Cardiac atrium fibroblast (primary cell): ENCODE results near the gene TEX53. TPM values are rescaled to one million over a fixed set of nuclear protein-coding genes. Genes with fewer than 3 reads are reported as not detected.

Experiments
- total RNA-seq: library from RNA; depleted of rRNA; stranded (reverse); fragments of >200 nt; gene quantifications from 2 replicates; pipeline ENCODE4 v1.2.3, GENCODE V29; 2015

Gene TEX53
- total RNA-seq = not detected in 2 replicates

DNA sequence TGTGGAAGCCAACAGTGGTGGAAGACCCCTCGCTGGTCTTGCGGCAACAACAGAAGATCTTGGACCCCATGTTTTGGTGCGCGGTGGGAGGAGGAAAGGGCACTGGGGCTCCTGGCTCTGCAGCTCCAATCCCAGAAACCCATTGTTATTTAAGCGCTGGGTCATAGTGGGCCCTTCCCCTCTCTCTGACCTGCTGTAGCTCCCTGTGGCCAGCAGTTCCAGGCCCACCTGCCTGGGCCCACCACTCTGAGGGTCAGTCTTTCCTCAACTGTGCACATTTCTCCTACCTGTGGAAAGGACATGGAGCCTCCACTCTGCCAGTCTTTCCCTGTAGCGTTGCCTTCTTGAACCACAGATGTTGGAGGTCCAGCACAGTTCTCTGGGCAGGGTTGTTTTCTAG lies at the start of gene TEX53:
Gene TEX53, minus strand, starts transcription at position 101 of the 400 bp plus-strand sequence. Its CDS starts 31 bp downstream, at position 70.

GRCh38 chr9:114681594-114682332 lies 24.2 kb upstream of the TEX53 start, which contains the start of gene TEX48:
Gene TEX48 (minus strand): TSS chr9:114682192. CDS start chr9:114671723, 10,469 bp downstream.

Other genes with a start within 250 kb of the TEX53 start
- 1.8 and 2.4 TPM in 2 replicates for gene WHRN, start 152.3 kb downstream of the TEX53 start, total RNA-seq
- gene ATP6V1G1, start 70.0 kb downstream of the TEX53 start, total RNA-seq = 117 and 156 TPM in 2 replicates
- gene TMEM268, start 46.5 kb downstream of the TEX53 start, total RNA-seq = 2.9 and 3.9 TPM in 2 replicates
- gene TEX48, start 24.4 kb upstream of the TEX53 start, total RNA-seq = not detected in 2 replicates
- gene TNFSF15, start 148.2 kb upstream of the TEX53 start, total RNA-seq = 0.16 TPM in 1 of 2 replicates, not detected in the other